K562 (cell line): ENCODE measurements around the gene H2AZ2. TPM values are rescaled to one million over a fixed set of nuclear protein-coding genes. Genes with fewer than 3 reads are reported as not detected.

Source experiments
- CBX3 ChIP-seq, 2 experiments: IDR thresholded peaks; 1 replicate in 1 of 2; 2 replicates in 1 of 2; pipeline ENCODE4 v1.6.1; 2012; ENCODE audit warnings: inconsistent platforms in 2 of 2, low read length in 2 of 2, borderline replicate concordance in 1 of 2, control low read depth in 1 of 2
- CHCHD3 ChIP-seq: fragments of 250-450 bp; sonication (Bioruptor Pico); IDR thresholded peaks from 2 replicates; pipeline ENCODE4 v2.1.2; 2022; ENCODE audit warnings: mild to moderate bottlenecking
- FOS ChIP-seq: IDR thresholded peaks from 3 replicates; pipeline ENCODE4 v1.6.1; 2011; ENCODE audit not compliant: insufficient read length; ENCODE audit errors: extremely low read depth
- FOXJ2 ChIP-seq: fragments of 200-800 bp; sonication (Bioruptor generic); IDR thresholded peaks from 2 replicates; pipeline ENCODE4 v1.6.1; 2016; ENCODE audit warnings: missing genetic modification characterization, missing compliant biosample characterization
- KDM5B ChIP-seq: fragments of 200-600 bp; sonication (generic); IDR thresholded peaks from 2 replicates; pipeline ENCODE4 v1.6.1; 2012; ENCODE audit warnings: low read depth, mild to moderate bottlenecking, moderate library complexity, low read length, control low read depth, inconsistent platforms; ENCODE audit not compliant: insufficient replicate concordance
- NKRF ChIP-seq: fragments of 450-650 bp; IDR thresholded peaks from 2 replicates; pipeline ENCODE4 v1.6.1; 2016; ENCODE audit warnings: borderline replicate concordance
- PML ChIP-seq: IDR thresholded peaks from 2 replicates; pipeline ENCODE4 v1.6.1; 2012; ENCODE audit warnings: low read length, inconsistent platforms
- RBBP5 ChIP-seq: fragments of 200-600 bp; sonication (generic); IDR thresholded peaks from 2 replicates; pipeline ENCODE4 v1.6.1; 2012; ENCODE audit warnings: borderline replicate concordance, mild to moderate bottlenecking, low read length, control low read depth, inconsistent platforms; ENCODE audit not compliant: insufficient read depth, poor library complexity, severe bottlenecking
- TAL1 ChIP-seq: fragments of 450-650 bp; IDR thresholded peaks from 2 replicates; pipeline ENCODE4 v1.6.1; 2016; ENCODE audit warnings: mild to moderate bottlenecking
- ZFP1 ChIP-seq: fragments of 450-650 bp; formaldehyde crosslinking; IDR thresholded peaks from 2 replicates; pipeline ENCODE4 v1.4.0; 2020; ENCODE audit warnings: mild to moderate bottlenecking, mixed read lengths
- ZNF507 ChIP-seq: conservative IDR thresholded peaks from 2 replicates; pipeline ENCODE4 v1.6.1; 2017; ENCODE audit warnings: missing genetic modification characterization, missing compliant biosample characterization
- ZNF79 ChIP-seq: fragments of 250-450 bp; sonication (Bioruptor Pico); IDR thresholded peaks from 2 replicates; pipeline ENCODE4 v1.4.0; 2020; ENCODE audit warnings: low read depth, mild to moderate bottlenecking, moderate library complexity
- polyA plus RNA-seq, 8 experiments: library from polyadenylated mRNA; depleted of rRNA in 4 of 8; stranded (reverse) in 5 of 8; unstranded in 3 of 8; fragments of >200 nt; fragmentation: Nextera tagmentation in 2 of 8; fragmentation: Illumina TruSeq in 1 of 8; extraction: Ambion mirVana in 2 of 8; extraction: Trizol in 1 of 8; gene quantifications; 2 replicates each; pipeline versions ENCODE4 v1.2.1 to v1.2.3, GENCODE V29; 2011 to 2014; ENCODE audit warnings: inconsistent platforms in 1 of 8, missing spikeins in 1 of 8
- total RNA-seq, 7 experiments: library from RNA; depleted of rRNA in 6 of 7; stranded (reverse); fragments of >200 nt in 6 of 7; fragmentation: Illumina TruSeq in 2 of 7; extraction: Trizol in 2 of 7; gene quantifications; 2 replicates each; pipeline versions ENCODE4 v1.2.1 to v1.2.3, GENCODE V29; 2011 to 2021; ENCODE audit warnings: low replicate concordance in 1 of 7
- TF ChIP-seq, protein P1 (sequence below): IDR thresholded peaks from 2 replicates; pipeline ENCODE4 v1.6.1; 2011; ENCODE audit not compliant: insufficient read length; ENCODE audit errors: extremely low read depth
- TF ChIP-seq, protein P2 (sequence below): sonication (generic); formaldehyde crosslinking; IDR thresholded peaks from 2 replicates; pipeline ENCODE4 v1.8.0; 2022; ENCODE audit warnings: mild to moderate bottlenecking, missing genetic modification reagents, borderline replicate concordance
- TF ChIP-seq, protein P3 (sequence below): fragments of 450-650 bp; IDR thresholded peaks from 2 replicates; pipeline ENCODE4 v1.7.1; 2018; ENCODE audit warnings: mild to moderate bottlenecking, low read depth; ENCODE audit not compliant: partially characterized antibody
- TF ChIP-seq, protein P4 (sequence below): IDR thresholded peaks from 2 replicates; pipeline ENCODE4 v1.6.1; 2012; ENCODE audit warnings: low read depth, low read length, improper control_type of control experiment, borderline replicate concordance

Gene H2AZ2
- total and polyA plus RNA-seq, 9 of the 15 experiments (the other 6 are each of a cell fraction or from before 2014, with no cell fraction given) = 105 to 382 (median 286) TPM

DNA sequence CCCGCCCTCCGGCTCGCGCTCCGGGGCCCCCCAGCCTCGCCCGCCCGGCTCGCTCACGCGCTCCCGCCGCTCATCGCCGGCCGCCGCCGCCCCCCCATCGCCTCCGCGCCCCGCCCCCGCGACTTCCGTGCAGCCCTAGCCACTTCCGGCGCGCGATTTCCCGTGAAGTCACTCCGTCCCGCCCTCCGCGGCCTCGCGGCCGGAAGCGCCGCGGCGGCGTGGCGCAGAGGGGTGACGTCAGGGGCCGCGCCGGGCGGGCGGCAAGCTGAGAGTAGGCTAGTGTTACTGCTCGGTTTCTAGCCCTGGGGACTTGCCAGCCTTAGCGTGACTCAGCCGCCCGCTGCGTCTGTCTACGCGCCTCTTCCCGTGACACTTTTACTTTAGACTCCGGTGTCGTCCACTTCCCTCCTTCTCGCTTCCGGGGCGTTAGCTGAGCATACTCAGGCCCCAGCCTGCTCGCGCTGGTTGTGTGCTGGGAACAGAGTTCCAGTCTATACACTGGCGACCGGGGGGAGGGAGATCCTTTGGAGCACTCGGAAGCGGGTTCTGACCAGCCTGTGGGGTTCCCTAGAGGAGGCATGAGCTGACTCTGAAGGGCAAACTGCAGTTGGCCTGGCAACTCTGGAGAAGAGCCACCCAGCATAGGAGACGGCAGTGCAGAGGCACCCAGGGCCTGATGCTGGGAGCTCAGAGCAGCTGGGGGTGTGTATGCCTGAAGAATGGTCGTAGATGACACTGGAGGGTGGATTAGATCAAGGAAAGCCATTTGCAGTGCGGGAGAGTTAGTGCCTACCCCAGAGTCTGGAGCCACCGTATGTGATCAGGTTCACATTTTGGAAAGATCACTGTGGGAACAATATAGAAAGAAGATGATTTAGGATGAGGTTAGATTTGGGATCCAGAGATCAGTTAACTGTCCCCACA, 37.8 kb upstream of the H2AZ2 start, which contains the start of gene PURB (continued):
- no peak for TF ChIP-seq CHCHD3
- no peak for TF ChIP-seq ZFP1 (CRISPR knock-in tag)
- TF ChIP-seq NKRF = peak; percentile 74
- no peak for TF ChIP-seq ZNF79 (CRISPR knock-in tag)
- TF ChIP-seq, protein P1, sequence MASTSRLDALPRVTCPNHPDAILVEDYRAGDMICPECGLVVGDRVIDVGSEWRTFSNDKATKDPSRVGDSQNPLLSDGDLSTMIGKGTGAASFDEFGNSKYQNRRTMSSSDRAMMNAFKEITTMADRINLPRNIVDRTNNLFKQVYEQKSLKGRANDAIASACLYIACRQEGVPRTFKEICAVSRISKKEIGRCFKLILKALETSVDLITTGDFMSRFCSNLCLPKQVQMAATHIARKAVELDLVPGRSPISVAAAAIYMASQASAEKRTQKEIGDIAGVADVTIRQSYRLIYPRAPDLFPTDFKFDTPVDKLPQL = peak; percentile 53
- 0 out of 2 replicates have a peak, but pooled peaks have one; percentile 64 for TF ChIP-seq FOXJ2 (tag)
- TF ChIP-seq, protein P2, sequence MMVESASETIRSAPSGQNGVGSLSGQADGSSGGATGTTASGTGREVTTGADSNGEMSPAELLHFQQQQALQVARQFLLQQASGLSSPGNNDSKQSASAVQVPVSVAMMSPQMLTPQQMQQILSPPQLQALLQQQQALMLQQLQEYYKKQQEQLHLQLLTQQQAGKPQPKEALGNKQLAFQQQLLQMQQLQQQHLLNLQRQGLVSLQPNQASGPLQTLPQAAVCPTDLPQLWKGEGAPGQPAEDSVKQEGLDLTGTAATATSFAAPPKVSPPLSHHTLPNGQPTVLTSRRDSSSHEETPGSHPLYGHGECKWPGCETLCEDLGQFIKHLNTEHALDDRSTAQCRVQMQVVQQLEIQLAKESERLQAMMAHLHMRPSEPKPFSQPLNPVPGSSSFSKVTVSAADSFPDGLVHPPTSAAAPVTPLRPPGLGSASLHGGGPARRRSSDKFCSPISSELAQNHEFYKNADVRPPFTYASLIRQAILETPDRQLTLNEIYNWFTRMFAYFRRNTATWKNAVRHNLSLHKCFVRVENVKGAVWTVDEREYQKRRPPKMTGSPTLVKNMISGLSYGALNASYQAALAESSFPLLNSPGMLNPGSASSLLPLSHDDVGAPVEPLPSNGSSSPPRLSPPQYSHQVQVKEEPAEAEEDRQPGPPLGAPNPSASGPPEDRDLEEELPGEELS = no peak
- peak; percentile 94 for TF ChIP-seq KDM5B
- TF ChIP-seq ZNF507 (tag) = no peak
- peak; percentile 83 for TF ChIP-seq PML
- no peak for TF ChIP-seq CBX3 (IDR thresholded peaks at IDR 0.05; ENCODE audit: borderline replicate concordance in 1 of 2, low read length in 2 of 2)
- TF ChIP-seq, protein P3, sequence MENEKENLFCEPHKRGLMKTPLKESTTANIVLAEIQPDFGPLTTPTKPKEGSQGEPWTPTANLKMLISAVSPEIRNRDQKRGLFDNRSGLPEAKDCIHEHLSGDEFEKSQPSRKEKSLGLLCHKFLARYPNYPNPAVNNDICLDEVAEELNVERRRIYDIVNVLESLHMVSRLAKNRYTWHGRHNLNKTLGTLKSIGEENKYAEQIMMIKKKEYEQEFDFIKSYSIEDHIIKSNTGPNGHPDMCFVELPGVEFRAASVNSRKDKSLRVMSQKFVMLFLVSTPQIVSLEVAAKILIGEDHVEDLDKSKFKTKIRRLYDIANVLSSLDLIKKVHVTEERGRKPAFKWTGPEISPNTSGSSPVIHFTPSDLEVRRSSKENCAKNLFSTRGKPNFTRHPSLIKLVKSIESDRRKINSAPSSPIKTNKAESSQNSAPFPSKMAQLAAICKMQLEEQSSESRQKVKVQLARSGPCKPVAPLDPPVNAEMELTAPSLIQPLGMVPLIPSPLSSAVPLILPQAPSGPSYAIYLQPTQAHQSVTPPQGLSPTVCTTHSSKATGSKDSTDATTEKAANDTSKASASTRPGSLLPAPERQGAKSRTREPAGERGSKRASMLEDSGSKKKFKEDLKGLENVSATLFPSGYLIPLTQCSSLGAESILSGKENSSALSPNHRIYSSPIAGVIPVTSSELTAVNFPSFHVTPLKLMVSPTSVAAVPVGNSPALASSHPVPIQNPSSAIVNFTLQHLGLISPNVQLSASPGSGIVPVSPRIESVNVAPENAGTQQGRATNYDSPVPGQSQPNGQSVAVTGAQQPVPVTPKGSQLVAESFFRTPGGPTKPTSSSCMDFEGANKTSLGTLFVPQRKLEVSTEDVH = peak; percentile 81
- TF ChIP-seq, protein P4, sequence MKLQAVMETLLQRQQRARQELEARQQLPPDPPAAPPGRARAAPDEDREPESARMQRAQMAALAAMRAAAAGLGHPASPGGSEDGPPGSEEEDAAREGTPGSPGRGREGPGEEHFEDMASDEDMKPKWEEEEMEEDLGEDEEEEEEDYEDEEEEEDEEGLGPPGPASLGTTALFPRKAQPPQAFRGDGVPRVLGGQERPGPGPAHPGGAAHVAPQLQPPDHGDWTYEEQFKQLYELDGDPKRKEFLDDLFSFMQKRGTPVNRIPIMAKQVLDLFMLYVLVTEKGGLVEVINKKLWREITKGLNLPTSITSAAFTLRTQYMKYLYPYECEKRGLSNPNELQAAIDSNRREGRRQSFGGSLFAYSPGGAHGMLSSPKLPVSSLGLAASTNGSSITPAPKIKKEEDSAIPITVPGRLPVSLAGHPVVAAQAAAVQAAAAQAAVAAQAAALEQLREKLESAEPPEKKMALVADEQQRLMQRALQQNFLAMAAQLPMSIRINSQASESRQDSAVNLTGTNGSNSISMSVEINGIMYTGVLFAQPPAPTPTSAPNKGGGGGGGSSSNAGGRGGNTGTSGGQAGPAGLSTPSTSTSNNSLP = 0 out of 2 replicates have a peak, but pooled peaks have one; percentile 9
- TF ChIP-seq RBBP5 = peak; percentile 5
- peak; percentile 41 for TF ChIP-seq FOS
- TF ChIP-seq TAL1 = peak; percentile 8; the same call in 1 of the 2 replicates
